Endothelial cell (in vitro differentiated cells): ENCODE measurements around the gene BBS2. TPM values are rescaled to one million over a fixed set of nuclear protein-coding genes. Genes with fewer than 3 reads are reported as not detected.
A peak's percentile ranks its signal among the peaks of the same experiment; 100 is the strongest.

Source experiments
- DNase-seq: peaks from one replicate; pipeline ENCODE4 v3.0.0; 2021; ENCODE audit warnings: low spot score
- H3K27ac Mint-ChIP-seq: one replicate; pipeline ENCODE4 v1.8.0; 2021; ENCODE audit warnings: mixed read lengths, inconsistent platforms; ENCODE audit not compliant: unreplicated experiment
- H3K27me3 Mint-ChIP-seq: one replicate; pipeline ENCODE4 v1.8.0; 2021; ENCODE audit warnings: mild to moderate bottlenecking, moderate library complexity, mixed read lengths, inconsistent platforms; ENCODE audit not compliant: unreplicated experiment
- H3K36me3 Mint-ChIP-seq: one replicate; pipeline ENCODE4 v1.8.0; 2021; ENCODE audit warnings: mild to moderate bottlenecking, low read depth, mixed read lengths, inconsistent platforms; ENCODE audit not compliant: unreplicated experiment
- H3K4me1 Mint-ChIP-seq: one replicate; pipeline ENCODE4 v1.8.0; 2021; ENCODE audit warnings: mild to moderate bottlenecking, mixed read lengths, inconsistent platforms; ENCODE audit not compliant: unreplicated experiment
- H3K4me3 Mint-ChIP-seq: one replicate; pipeline ENCODE4 v1.8.0; 2021; ENCODE audit warnings: mild to moderate bottlenecking, mixed read lengths, inconsistent platforms; ENCODE audit not compliant: unreplicated experiment
- H3K9me3 Mint-ChIP-seq: one replicate; pipeline ENCODE4 v1.8.0; 2021; ENCODE audit warnings: mixed read lengths, inconsistent platforms; ENCODE audit not compliant: unreplicated experiment
- total RNA-seq: library from RNA; stranded (reverse); fragmentation: NEBNext Ultra II Directional; extraction: Animal tissue kit (Norgen Biotek cat#: 25700); gene quantifications from one replicate; pipeline ENCODE4 v1.2.1, GENCODE V29; 2021; ENCODE audit not compliant: unreplicated experiment
- TF ChIP-seq, protein P1 (sequence below): fragments of 200-600 bp; sonication (generic); IDR thresholded peaks from one replicate; pipeline ENCODE4 v1.5.0; 2021; ENCODE audit warnings: antibody characterized with exemption; ENCODE audit not compliant: unreplicated experiment

Gene BBS2
- total RNA-seq, 1 donor from 2014 or later = 37.5 TPM

- H3K4me3 Mint-ChIP-seq = peak overlapping the region; percentile 27
- DNase-seq = no peak
- H3K27me3 Mint-ChIP-seq = no peaks in the 10 kb centered on the region
- no peaks in the 10 kb centered on the region for H3K4me1 Mint-ChIP-seq
- TF ChIP-seq, protein P1, sequence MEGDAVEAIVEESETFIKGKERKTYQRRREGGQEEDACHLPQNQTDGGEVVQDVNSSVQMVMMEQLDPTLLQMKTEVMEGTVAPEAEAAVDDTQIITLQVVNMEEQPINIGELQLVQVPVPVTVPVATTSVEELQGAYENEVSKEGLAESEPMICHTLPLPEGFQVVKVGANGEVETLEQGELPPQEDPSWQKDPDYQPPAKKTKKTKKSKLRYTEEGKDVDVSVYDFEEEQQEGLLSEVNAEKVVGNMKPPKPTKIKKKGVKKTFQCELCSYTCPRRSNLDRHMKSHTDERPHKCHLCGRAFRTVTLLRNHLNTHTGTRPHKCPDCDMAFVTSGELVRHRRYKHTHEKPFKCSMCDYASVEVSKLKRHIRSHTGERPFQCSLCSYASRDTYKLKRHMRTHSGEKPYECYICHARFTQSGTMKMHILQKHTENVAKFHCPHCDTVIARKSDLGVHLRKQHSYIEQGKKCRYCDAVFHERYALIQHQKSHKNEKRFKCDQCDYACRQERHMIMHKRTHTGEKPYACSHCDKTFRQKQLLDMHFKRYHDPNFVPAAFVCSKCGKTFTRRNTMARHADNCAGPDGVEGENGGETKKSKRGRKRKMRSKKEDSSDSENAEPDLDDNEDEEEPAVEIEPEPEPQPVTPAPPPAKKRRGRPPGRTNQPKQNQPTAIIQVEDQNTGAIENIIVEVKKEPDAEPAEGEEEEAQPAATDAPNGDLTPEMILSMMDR = no peak
- H3K9me3 Mint-ChIP-seq = no peaks in the 10 kb centered on the region
- no peak overlapping the region for H3K27ac Mint-ChIP-seq
- peaks cover 13% of the 10 kb centered on the region for H3K36me3 Mint-ChIP-seq
Measured at GRCh38 chr16:56457927-56458470, 61.8 kb downstream of the BBS2 start.

DNA sequence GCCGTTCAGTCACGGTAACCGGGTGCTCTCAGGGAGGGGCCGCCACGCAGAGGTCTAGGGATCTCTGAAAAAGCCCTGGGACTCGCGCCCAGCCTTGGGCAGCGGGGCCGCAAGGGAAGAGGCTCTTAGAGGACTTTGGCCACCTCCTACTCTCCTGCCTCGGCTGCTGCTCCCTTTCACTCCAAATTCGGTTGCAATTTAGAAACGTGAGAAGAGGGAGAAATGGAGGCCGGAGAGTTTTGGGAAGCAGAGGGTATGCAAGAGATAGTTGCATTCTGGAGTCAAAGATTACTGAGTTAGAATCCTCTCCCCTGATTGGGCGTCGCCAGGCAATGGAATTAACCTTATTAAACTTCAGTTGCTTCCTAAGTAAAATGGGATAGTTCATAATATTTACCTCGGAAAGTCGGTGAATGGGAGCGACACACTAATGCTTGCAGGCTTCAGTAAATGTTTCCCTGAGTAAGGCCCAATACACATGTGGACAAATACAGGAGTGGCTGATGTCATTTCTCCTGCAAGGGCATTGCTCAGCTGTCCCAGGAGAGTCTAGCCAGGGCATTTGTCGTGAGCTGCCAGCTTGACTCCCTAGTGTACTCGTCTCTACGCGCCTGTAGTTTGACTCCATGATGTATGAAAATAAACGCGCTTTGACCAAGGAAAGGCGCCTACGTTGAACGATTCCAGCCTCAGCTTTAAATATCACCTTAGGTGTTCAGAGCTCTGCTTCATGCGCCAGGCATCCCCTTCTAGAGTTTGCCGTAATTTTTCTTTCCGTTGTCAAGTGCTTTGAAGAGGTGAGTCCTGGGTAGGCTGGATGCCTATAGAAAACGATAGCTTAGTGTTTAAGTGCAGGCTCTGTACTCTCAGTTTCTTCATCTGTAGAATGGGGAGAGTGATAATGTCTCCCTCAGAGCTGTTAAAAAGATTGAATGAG, 67.8 kb downstream of the BBS2 start:
- H3K27me3 Mint-ChIP-seq = peaks cover 2% of the 10 kb centered on the region
- no peaks in the 10 kb centered on the region for H3K9me3 Mint-ChIP-seq
- H3K4me1 Mint-ChIP-seq = peaks cover 18% of the 10 kb centered on the region
- peak overlapping the region; percentile 79 for H3K27ac Mint-ChIP-seq
- TF ChIP-seq, protein P1 = no peak
- H3K36me3 Mint-ChIP-seq = peaks cover 7% of the 10 kb centered on the region
- H3K4me3 Mint-ChIP-seq = peak overlapping the region; percentile 96
- DNase-seq = peak; percentile 12

- Mint-ChIP-seq H3K36me3 (peaks cover 4% of the 10 kb centered on the region), H3K4me3 (peak within 1 kb of the TSS; percentile 96), H3K27me3 (peaks cover 2% of the 10 kb centered on the region), H3K9me3 (no peaks in the 10 kb centered on the region), H3K27ac (peak within 1 kb of the TSS; percentile 94), H3K4me1 (peaks cover 18% of the 10 kb centered on the region)
- DNase-seq = peak; percentile 89
- TF ChIP-seq, protein P1 = no peak
Measured at GRCh38 chr16:56450986-56451752, 68.7 kb downstream of the BBS2 start, which contains the start of the genes NUDT21 and OGFOD1. Gene NUDT21, minus strand, starts transcription at chr16:56451332. Its CDS starts 130 bp downstream, at chr16:56451202. Gene OGFOD1, plus strand, starts transcription at chr16:56451554. Its CDS starts 59 bp downstream, at chr16:56451613.

- Mint-ChIP-seq H3K27me3 (peaks cover 2% of the 10 kb centered on the region), H3K36me3 (peaks cover 3% of the 10 kb centered on the region), H3K4me3 (peak overlapping the region; percentile 96), H3K9me3 (no peaks in the 10 kb centered on the region), H3K27ac (peak overlapping the region; percentile 94), H3K4me1 (peaks cover 18% of the 10 kb centered on the region)
- TF ChIP-seq, protein P1 = no peak
- DNase-seq = no peak
Measured at GRCh38 chr16:56450275-56450985, 69.4 kb downstream of the BBS2 start.
